HFF-Myc (cell line): ENCODE results near the gene CFLAR.

Source experiments
- DNase-seq: peaks from one replicate; pipeline ENCODE4 v3.0.0-alpha.2; 2011; ENCODE audit warnings: low read depth; ENCODE audit errors: extremely low read depth
- H3K4me3 ChIP-seq: replicated peaks from 2 replicates; pipeline ENCODE4 v1.5.1; 2011; ENCODE audit warnings: low read depth, mild to moderate bottlenecking, control low read depth, low read length
- TF ChIP-seq, protein P1 (sequence below): IDR thresholded peaks from 2 replicates; pipeline ENCODE4 v1.5.1; 2012; ENCODE audit warnings: mild to moderate bottlenecking, low read depth, low read length, control low read depth; ENCODE audit errors: missing control alignments

The CFLAR gene

DNA sequence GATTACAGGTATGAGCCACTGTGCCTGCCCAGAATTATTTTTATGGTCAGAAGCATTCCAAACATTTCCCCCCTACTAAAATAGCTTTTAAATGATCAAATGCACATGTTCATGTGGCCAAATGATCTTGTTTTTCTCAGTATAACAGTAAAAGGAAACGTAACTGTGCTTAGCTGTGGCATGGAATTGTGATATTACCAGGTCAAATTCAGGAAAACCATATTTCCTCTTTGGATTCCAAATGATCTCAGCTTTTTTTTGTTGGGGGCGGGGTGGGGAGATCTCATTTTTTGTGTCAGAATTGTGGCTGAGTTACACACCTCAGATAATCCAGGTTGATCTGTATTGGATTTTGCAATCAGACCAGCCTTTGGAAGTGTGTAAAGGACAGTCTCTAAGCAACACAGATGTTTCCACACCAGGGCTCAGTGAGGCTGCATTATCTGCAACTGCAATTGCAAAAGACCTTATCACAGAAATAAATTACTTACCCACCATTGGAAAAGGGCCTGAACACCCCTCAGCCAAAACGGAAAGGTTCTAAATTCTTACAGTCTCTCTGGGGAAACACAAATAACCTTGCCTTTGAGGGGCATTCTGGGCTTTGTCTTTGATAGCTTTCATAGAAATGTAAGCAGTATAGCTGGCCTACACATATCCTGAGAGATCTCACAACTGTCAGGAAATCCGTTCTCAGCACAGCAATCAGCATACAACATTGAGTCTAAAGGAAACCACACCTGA lies 75.3 kb downstream of the CFLAR start:
- DNase-seq, result no peak
- TF ChIP-seq, protein P1, sequence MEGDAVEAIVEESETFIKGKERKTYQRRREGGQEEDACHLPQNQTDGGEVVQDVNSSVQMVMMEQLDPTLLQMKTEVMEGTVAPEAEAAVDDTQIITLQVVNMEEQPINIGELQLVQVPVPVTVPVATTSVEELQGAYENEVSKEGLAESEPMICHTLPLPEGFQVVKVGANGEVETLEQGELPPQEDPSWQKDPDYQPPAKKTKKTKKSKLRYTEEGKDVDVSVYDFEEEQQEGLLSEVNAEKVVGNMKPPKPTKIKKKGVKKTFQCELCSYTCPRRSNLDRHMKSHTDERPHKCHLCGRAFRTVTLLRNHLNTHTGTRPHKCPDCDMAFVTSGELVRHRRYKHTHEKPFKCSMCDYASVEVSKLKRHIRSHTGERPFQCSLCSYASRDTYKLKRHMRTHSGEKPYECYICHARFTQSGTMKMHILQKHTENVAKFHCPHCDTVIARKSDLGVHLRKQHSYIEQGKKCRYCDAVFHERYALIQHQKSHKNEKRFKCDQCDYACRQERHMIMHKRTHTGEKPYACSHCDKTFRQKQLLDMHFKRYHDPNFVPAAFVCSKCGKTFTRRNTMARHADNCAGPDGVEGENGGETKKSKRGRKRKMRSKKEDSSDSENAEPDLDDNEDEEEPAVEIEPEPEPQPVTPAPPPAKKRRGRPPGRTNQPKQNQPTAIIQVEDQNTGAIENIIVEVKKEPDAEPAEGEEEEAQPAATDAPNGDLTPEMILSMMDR, result no peak
- H3K4me3 ChIP-seq, result no peak overlapping the region

DNA sequence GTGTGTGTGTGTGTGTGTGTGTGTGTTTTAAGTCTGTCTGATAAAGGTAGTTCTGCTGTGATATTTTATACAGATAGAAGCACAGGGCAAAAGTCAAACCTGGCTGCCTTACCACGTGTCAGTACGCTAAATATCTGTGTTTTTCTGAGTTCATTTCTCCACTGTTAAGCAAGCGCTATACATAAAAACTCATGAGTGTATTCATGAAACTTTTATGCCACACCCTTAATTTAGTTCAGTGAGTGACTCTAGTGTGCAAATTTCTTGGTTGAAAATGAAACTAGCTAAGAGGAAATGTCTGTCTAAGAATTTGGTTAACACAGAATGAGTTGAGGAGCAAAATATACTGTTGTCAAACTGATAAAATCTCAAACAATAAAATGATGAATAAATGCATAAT lies 78.1 kb downstream of the CFLAR start:
- H3K4me3 ChIP-seq, result no peak overlapping the region
- TF ChIP-seq, protein P1, result no peak
- no peak for DNase-seq

DNA sequence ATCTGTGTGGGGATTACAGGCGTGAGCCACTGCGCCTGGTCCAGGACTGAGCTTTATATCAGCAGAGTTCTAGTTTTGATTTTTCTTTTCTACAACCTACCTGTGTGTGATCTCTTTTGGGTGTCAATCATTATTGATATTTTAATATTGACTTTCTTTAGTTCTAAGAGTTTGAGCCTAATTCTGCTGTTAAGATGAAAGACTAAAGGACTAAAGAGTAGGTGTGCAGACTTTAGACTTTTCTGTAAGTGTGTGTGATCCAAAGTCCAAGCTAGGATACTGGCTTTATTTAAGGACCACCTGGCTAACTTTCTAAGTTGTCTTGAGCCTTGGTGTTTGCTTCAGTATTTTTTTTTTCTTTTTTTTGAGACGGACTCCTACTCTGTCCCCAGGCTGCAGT lies 79.4 kb downstream of the CFLAR start:
- TF ChIP-seq, protein P1, result no peak
- DNase-seq, result no peak
- no peak overlapping the region for H3K4me3 ChIP-seq

DNA sequence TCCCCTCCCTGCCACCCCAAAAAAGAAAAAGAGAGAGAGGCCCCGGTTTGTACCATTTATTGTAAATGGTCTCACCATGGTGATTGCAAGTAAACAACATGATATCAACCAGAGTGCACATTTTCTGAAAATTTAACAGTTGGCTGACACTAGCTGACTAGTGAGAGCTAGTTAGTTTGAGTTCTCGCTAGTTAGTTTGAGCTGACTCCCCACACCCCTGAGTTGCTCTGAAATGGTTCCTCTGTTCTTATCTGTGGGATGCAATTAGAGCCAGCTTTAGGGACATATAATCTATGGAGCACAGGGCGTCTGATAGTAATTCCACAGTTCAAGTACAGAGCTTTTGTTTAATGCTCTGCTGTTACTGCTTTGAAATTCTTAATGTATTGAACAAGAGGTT lies 80.0 kb downstream of the CFLAR start:
- TF ChIP-seq, protein P1, result no peak
- no peak for DNase-seq
- no peak overlapping the region for H3K4me3 ChIP-seq

DNA sequence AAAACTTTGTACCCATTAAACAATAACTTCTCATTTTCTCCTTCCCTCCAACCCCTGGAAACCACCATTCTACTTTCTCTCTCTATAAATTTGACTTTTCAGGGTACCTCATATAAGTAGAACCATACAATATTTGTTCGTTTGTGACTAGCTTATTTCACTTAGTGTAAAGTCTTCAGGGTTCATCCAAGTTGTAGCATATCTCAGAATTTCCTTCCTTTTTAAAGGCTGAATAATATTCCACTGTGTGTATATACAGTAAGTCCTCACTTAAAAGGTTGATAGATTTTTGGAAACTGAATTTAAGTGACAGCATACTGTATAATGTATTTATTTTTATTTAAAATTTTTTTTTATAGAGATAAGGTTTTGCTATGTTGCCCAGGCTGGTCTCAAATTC lies 80.8 kb downstream of the CFLAR start:
- H3K4me3 ChIP-seq, result no peak overlapping the region
- DNase-seq, result no peak
- TF ChIP-seq, protein P1, result no peak

DNA sequence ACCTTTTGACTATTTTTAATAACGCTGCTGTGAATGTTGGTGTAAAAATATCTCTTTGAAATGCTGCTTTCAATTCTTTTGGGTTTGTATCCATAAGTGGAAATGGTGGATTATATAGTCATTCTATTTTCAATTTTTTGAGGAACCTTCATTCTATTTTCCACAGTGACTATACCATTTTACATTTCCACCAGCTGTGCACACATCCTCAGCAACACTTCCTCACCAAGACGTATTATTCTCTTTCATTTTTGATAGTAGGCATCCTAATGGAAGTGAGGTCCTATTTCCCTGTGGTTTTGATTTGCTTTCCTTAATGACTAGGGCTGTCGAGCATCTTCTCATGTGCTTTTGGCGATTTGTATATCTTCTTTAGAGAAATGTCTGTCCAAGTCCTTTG lies 81.8 kb downstream of the CFLAR start:
- TF ChIP-seq, protein P1, result no peak
- H3K4me3 ChIP-seq, result no peak overlapping the region
- no peak for DNase-seq

DNA sequence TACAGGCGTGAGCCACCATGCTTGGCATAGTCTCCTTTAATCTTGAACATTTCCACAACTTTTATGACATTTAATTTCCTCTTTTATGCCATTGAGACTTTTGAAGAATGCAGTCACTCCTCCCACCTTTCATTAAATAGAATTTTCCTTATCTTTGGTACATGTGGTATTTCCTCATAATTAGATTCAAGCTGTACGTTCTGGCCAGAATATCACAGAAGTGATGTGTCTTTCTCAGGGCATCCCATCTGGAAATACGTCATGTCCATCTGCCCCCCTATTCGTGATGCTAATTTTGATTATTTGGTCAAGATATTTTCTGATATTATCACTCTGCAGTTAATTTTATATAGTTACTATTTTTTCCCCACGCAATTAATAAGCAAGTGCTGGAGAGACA lies 83.9 kb downstream of the CFLAR start:
- no peak overlapping the region for H3K4me3 ChIP-seq
- TF ChIP-seq, protein P1, result no peak
- no peak for DNase-seq
